HG02885 (cell line): Measurements from ENCODE around the gene BRAF.
"Not testable (repeated sequence)": the region's sequence is repeated elsewhere in the genome, so short reads cannot be mapped to it uniquely, and the experiment has no call there.

Experiments
- ATAC-seq: cut with Tn5 transposase; IDR thresholded peaks from one replicate; pipeline ENCODE4 v1.9.1; 2021; ENCODE audit warnings: mild to moderate bottlenecking; ENCODE audit not compliant: unreplicated experiment, poor library complexity

Gene BRAF

DNA sequence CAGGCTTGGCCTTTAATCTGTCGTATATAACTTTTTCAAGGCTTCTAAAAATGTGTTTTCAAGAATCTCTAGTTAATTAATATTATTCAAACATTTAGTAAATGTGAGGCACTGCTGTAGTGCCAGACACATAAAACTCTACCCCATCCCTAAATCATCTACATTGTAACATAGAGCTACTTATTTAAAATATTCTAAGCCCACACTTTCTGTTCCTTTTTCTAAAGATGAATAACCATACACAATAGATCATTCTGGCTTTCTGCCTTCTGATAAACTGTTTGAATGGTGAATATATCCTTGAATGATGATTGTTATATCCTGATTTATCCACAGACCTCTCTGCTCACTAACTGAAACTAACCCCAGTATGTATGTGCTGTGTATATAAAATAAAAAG, 41.4 kb downstream of the BRAF start:
- no peak for ATAC-seq

- ATAC-seq = not testable (repeated sequence)
These were observed 41.9 kb downstream of the BRAF start for GRCh38 chr7:140882834-140883233.

GRCh38 chr7:140881507-140882228, 43.1 kb downstream of the BRAF start:
- ATAC-seq = peak; percentile 63

DNA sequence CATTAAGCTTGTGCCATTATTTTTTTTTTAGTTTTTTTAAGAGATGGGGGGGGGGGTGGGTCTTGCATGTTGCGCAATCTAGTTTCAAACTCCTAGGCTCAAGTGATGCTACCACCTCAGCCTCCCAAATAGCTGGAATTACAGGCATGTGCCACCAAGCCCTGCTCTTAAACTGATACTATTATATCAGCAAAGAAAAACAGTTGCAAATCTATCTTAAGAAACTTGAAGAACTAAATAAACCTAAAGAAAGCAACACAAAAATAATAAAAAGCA, 47.5 kb downstream of the BRAF start:
- no peak for ATAC-seq

- peak; percentile 91 for ATAC-seq
These were observed 48.0 kb downstream of the BRAF start for GRCh38 chr7:140876519-140877248.

DNA sequence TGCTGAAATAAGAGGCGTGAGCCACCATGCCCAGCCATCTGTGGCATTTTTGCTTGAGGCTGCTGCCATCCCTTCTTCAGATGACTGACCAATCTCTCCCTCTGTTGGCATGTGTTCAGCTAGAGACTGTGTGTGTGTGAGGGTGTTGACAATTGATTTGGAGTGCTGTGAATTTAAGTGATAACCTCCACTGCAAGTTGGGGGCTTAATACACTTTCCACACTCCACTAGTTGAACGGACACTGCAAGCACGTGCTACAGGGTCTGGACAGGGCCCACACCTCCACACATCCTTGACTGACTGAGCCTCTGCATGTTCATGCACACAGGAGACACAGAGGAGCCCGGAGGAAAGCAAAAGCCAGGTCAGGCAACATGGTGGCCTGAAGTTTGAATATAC, 51.3 kb downstream of the BRAF start:
- no peak for ATAC-seq

GRCh38 chr7:140870003-140870402, 54.7 kb downstream of the BRAF start:
- ATAC-seq = no peak

DNA sequence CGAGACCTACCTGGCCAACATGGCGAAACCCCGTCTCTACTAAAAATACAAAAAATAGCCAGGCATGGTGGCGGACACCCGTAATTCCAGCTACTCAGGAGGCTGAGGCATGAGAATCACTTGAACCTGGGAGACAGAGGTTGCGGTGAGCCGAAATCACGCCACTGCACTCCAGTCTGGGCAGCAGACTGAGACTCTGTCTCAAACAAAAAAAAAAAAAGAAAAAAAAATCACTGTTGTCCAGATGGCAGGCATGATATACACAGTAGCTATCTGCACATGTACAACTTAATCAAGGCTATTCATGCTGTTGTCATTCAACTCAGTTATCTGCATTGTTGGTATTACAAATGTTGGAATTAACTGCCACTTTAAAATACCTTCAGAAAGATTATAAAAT, 55.3 kb downstream of the BRAF start:
- ATAC-seq = no peak

DNA sequence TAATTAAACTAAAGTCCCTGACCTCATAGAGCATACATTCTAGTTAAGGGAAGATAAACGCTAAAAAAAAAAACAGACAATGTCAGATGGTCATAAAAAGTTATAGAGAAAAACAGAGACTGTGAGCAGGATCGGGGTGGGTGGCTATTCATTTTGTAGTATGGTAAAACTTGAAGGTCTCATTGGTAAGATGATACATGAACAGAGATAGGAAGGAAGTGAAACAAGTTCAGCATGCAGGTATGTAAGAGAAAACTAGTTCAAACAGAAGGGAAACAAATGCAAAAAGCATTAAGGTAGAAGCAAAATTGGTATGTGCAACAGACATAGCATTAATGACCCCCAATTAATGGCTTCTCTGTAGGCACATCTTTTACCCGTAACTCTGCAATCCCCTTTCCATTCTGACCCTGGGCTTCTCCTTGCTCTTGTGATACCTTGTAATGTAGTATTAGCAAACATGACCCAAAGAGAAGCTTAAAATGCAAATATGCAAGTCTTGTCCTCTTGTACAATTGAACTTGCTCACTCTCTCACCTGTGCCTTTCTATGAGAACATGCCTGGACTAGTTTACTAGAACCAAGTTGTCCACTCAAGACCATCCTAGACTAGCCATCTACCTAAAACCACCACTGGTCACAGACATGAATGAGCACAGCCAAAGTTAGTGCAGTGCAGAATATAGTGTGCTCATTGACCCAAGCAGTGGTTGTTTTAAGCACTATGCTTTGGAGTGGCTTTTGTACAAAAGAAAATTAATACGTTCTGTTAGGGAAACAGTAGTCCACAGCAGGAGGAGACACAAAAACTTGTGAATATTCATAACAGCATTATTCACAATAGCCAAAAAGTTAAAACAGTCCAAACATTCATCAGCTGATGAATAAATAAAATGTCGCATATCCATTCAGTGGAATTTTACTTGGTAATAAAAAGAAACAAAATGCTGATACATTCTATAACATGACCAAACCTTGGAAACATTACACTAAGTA, 57.0 kb downstream of the BRAF start:
- ATAC-seq = no peak

GRCh38 chr7:140866926-140867325, 57.8 kb downstream of the BRAF start:
- no peak for ATAC-seq

DNA sequence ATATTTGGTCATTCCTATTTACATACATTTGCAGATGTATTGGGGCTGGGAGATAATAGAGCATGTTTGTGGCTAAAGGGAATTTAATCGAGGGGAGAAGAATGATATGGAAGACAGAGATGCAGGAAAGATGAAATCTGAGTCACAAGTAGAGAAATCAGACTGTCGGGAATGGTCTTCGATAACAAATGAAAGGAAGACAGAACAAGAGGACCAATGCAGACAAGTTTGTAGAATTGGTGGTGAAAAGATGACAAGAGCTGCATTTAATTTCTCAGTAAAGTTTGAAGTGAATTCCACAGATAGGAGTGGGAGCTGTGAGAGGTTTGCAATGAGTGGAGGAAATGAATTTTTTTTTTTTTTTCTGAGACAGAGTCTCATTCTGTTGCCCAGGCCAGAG, 60.0 kb downstream of the BRAF start:
- no peak for ATAC-seq

- ATAC-seq = no peak
These were observed 60.9 kb downstream of the BRAF start for GRCh38 chr7:140863867-140864266.

- no peak for ATAC-seq
These were observed 61.5 kb downstream of the BRAF start for GRCh38 chr7:140863184-140863583.

DNA sequence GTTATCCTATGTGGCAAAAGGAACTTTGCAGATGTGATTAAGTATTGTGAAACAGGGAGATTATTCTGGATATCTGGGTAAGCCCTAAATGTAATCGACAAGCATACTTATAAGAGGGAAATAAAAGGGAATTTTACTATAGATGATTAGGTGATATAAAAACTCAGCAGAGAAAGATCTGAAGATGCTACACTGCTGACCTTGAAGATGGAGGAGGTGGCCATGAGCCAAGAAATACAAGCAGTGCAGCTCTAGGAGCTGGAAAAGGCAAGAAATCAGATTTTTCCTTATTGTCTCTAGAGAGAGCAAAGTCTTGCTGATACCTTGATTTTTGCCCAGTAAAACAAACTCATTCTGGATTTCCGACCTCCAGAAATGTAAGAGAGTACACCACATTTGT, 67.7 kb downstream of the BRAF start:
- ATAC-seq = no peak

DNA sequence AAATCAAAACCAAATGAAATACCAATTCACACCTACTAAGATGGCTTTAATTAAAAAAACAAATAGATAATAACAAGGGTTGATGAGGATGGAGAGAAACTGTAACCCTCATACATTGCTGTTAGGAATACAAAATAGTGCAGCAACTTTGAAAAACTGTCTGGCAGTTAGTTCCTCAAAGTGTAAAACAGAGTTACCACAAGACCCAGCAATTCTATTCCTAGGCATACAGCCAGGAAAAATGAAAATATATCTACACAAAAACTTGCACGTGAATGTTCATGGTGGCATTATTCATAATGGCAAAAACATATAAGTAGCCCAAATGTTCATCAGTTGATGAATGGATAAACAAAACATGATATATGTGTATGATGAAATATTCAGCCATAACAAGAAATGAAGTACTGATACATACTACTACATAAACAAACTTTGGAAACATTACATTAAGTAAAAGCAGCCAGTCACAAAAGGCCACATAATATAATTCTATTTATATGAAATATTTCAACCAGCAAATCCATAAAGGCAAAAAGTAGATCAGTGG, 83.5 kb downstream of the BRAF start:
- no peak for ATAC-seq

DNA sequence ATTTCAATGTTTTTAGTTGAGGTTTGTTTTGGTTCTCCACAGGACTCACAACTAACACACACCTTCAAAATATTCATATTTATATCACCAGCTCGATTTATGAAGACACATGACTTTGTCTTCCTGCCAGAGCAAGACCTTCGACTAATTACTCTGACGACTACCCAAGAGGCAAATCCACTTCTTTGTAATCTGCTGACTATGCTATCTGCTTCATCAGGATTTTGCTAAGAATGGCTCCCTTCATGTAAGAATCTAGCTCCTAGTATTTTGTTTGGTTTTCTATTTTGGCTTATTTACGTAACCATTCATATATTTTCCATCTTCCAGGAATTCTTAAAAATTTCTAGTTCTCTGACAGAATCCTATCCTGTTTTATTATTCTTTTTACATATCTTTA, 93.0 kb downstream of the BRAF start:
- ATAC-seq = no peak

GRCh38 chr7:140829720-140830119, 95.0 kb downstream of the BRAF start:
- no peak for ATAC-seq

DNA sequence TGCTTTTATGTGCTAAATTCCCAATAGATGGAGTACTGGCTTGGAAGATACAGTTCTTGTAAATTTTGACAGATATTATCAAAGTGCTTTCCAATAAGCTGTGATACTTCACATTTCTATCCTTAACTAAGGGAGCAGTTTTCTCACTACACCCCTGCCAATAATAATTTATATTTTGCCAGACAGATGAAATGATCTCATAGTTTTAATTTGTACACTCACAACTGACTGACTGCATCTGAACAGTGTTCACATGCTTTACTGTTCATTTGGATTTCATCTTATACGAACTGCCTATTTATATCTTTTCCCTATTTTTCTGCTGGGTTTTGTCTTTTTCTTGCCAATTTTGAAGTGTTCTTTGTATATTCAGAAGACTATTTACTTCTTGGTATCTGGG, 96.0 kb downstream of the BRAF start:
- ATAC-seq = no peak

GRCh38 chr7:140817383-140817782, 107.3 kb downstream of the BRAF start:
- ATAC-seq = not testable (repeated sequence)

GRCh38 chr7:140810830-140811556, 113.7 kb downstream of the BRAF start:
- peak; percentile 90 for ATAC-seq
